Activated gamma-delta T cell treated with anti-CD3 and anti-CD28 coated beads, Interleukin-2, amount 50 U/mL, for 16 hours (primary cell): Measurements from ENCODE around the gene PRRC2B.
"Not testable (repeated sequence)": the region's sequence is repeated elsewhere in the genome, so short reads cannot be mapped to it uniquely, and the experiment has no call there.

Experiments used
- DNase-seq: peaks from one replicate; pipeline ENCODE4 v3.0.0-alpha.2; 2020; ENCODE audit warnings: low read depth

Gene PRRC2B

DNA sequence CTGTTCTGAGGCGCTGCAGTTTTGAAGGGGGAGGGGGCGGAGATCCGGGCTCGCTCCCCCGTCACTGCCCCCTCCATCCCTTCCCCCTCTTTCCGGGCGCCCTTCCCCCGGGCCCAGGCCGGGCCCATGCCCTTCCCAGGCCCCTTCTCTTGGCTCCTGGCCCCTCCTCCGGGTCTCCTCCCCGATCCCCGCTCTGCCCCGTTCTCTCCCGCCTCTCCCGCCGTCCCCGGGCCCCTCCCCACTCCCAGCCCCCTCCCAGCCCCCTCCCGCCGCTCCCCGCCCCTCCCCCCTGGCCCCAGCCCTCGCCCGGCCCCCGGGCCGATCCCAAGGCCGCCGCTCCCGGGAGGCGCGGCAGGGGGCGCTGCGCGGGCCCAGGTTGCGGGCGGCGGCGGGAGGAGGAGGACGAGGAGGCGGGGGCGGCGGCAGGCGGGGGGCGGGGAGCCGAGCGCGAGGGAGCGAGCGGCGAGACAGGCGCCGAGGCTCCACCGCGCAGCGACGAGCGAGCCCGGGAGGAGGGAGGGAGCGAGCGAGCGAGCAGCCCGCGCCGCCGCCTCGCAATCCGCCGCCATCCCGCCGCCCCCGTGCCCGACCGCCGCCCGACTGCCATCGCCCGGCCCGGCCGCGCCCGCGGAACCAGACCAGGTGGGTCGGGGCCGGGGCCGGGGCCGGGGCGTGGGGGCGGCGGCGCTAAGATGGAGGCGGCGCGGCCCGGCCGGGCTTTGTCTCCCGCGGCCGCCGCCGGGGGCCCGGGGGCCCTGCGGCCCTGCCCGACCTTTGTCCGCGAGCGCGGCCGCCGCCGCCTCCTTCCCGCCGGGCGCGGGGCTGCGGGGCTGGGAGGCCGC lies at the start of gene PRRC2B:
PRRC2B (plus strand) TSS at position 465 of the 842 bp plus-strand sequence. CDS start 36,059 bp downstream, outside the sequence.
- peak; percentile 78 for DNase-seq

DNA sequence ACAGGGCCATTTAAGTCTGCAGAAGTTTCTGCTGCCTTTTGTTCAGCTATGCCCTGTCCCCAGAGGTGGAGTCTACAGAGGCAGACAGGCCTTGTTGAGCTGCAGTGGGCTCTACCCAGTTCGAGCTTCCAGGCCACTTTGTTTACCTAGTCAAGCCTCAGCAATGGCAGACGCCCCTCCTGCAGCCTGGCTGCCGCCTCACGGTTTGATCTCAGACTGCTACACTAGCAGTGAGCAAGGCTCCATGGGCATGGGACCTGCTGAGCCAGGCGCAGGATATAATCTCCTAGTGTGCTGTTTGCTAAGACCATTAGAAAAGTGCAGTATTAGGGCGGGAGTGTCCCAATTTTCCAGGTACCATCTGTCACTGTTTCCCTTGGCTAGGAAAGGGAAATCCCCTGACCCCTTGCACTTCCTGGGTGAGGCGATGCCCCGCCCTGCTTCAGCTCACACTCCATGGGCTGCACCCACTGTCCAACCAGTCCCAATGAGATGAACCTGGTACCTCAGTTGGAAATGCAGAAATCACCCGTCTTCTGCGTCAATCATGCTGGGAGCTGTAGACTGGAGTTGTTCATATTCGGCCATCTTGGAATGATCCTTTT lies 48.9 kb upstream of the PRRC2B start:
- DNase-seq = not testable (repeated sequence)

DNA sequence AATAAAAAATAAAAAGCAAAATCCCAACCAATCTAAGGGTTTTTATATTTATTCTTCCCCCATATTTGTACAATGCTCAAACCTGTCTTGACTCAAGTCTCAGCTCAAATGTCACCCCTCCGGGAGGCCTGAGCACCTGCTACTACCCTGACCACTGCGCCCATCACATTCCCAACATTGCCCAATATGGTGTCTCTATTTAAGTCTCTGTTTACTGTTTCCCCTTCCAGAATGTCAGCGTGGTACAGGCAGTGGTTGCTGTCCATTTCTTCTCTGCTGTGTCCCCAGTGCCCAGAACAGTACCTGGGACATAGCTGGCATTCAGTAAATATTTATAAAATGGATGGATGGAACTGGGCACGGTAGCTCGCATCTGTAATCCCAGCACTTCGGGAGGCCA lies 47.3 kb upstream of the PRRC2B start:
- DNase-seq = no peak

DNA sequence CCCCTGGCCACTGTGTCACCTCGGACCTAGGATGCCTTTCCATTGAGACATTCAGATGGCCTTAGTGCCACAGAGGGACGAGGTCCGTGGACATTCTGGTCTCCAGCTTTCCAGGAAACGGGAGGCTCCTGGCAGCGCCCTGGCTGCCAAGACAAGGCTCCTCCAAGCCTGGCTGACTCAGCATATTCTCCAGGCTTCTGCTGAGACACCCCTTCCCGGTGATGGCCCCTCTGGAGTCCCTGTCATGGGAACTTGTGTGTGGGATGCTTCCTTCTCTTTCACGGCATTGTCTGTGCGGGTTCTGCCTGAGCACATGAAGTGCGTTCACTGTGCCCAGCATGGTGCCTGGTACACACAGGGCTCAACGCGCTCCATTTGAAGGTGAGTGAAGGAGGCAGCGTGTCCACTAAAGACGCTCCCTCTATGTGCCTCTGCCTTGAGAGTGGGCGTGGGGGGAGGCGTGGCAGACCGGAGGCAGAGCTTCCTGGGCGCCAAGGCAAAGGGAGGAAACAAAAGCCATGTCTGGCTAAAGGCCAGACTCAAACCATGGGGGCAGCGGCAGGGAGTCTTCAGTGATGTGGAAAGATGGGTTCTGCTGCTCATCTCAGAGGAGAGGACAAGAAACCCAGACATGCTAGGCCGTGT lies 46.4 kb upstream of the PRRC2B start:
- DNase-seq = no peak

DNA sequence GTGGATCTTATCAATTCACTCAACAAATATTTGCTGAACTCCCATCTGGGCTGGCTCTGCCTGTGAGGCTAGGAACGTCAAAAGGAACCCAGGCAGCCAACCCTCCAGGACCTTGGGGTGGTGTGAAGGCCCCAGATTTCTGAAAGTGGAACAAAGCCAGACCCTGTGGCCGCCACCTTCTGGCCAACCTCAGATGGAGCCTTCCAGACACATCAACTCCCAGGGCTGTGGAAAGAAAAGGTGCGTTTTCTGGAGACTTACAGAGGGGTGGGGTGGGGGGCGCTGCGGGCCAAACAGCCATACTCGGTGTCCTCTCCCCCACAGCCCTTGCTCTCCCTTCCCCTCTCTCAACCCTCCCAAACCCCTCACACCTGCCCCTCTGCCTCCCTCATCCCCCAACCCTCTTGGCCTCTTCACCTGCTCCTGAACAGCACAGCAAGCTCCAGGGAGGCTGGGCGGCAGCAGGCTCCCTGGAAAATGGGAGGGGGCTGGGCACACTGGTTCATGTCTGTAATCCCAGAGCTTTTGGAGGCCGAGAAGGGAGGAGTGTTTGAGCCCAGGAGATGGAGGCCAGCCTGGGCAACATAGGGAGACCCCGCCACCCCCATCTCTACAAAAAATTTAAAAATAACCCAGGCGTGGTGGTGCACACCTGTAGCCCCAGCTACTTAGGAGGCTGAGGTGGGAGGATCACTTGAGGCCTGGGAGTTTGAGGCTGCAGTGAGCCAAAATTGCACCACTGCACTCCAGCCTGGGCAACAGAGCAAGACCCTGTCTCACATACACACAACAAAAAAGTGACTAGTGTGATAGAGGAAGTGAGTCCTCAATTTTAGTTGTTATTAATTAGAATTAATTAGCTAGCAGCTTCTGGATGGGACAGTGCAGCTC lies 45.0 kb upstream of the PRRC2B start:
- no peak for DNase-seq

DNA sequence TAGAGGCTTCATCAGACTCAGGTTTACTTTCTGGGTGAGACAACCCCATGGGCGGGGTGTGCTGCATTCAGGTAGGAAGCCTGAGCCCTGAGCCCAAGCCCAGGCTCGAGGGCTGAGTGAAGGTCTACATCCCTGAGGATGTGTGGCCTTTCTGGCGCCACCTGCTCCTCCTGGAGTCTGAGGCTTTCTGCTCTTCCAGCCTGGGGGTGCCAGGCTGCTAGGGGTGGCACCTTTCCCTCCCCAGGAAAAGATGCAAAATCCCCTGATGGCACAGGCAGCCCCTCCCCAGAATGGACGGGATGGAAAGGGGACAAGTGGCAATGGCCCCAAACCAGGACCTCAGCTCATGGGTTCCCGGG lies 44.4 kb upstream of the PRRC2B start:
- no peak for DNase-seq

DNA sequence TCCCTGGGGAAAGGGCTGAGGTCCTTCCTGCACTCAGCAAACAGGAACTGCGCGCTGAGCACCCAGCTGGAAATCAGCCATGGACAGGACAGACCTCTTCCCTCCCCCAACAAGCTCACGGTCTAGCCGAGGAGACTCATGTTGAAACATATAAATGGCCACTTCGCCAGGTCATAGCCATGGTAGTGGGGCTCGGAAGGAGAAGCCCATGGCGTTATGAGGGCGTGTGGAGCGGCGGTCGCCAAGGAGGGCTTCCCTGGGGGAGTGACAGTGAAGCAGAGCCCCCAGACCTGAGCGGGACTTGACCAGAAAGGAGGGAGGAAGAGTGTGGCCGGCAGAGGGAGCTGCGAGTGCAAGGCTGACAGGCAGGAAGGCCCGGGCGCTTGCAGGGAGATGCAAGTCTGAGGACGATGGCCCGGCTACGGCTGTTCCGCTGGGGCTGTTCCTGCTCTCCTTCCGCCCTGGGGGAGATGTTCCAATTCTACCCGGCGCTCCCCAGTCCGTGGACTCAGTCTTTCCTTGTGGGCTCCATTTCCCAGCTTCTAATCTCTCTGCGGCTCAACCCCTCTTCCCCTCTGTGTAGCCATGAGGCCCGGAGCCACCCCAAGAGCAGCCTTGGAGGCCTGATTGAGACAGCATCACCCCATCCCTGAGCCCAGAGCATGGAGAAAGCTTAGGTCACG lies 43.9 kb upstream of the PRRC2B start:
- peak; percentile 80 for DNase-seq

DNA sequence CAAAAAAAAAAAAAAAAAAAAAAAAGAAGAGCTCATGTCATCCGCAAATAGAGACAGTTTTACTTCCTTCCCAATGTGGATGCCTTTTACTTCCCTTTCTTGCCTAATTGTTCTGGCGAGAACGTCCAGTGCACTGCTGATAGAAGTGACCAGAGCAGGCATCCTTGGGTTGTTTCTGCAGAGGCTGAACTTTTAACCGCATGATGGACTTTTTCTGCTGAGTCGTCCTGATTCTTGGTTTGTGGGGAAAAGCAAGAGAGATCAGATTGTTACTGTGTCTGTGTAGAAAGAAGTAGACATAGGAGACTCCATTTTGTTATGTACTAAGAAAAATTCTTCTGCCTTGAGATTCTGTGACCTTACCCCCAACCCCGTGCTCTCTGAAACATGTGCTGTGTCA lies 37.4 kb upstream of the PRRC2B start:
- not testable (repeated sequence) for DNase-seq

DNA sequence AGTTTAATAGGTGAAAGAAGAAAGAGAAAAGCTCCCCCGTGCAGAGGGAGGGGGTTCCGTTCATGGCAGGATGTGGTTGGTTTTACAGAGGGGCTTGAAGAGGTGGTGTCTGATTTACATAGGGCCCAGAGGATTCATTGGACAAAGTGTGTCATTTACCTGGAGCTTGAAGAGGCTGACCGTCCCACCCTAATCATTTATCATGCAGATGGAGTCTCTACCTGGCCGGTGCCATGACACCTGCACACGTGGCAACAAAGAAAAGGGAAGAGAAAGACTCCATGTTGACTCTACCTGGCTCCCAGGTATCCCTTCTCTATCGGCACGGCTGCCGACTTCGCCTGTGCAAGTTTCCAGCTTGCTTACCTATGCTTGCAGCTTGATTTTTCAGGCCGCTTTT lies 35.3 kb upstream of the PRRC2B start:
- DNase-seq = no peak

DNA sequence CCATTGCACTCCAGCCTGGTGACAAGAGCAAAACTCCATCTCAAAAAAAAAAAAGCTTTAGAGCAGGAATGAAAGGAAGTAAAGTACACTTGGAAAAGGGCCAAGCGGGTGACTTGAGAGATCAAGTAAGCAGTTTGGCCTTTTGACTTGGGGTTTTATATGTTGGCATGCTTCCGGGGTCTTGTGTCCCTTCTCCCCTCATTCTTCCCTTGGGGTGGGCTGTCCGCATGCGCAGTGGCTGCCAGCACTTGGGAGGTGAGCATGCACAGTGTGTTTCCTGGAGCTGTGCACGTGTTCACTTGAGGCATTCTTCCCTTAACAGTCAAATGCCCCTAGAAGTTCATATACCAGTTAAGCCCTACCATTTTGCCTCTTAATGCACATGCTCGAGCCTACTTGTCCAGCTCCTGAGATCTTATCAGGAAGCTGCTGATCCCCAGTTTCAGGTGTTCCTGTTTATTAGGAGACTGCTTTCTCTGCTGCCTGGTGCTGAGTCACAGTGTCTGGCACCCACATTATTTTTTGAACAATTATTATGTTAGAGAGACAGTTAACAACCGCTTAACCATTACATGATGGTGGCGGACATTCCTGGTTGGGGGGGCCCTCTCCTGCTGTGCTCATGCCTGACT lies 32.6 kb upstream of the PRRC2B start:
- no peak for DNase-seq

DNA sequence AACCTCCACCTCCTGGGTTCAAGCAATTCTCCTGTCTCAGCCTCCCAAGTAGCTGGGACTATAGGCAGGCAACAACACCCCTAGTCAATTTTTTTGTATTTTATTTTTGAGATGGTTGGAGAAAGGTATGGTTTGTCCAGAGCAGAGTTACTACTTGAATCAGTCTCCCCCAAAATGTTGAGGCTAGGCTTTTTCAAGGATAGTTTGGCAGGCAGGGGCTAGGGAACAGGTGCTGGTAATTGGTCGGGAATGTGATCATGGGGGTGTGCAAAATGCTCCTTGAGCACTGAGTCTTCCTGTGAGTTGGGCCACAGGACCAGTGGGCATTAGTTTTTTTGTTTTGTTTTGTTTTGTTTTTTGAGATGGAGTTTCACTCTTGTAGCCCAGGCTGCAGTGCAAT lies 28.3 kb upstream of the PRRC2B start:
- no peak for DNase-seq

DNA sequence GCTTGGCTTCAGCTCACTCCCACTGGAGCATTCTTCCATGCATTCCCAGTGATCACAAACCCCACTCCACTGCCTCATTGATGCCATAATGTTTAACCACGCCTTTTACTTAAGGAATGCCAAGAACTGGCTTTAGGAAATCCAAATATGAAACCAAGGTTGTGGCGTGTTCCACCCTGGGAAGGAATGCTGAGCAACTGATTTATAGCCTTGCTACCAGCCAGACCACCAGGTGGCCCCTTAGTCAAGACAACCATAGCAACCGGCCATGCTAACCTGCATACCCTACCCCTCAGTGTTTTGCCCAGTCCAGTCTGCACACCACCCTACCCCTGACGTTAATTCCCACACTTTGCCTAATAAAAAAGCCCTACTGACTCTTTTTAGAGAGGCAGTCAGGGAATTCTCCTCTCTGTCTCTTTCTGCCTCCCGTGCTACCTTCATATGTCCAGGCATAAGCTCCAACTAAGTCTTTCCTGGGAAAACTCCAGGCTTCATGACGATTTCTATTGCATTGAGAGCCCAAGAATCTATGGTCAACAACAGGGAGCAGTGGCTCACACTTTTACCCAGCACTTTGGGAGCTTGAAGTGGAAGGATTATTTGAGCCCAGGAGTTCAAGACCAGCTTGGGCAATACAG lies 27.0 kb upstream of the PRRC2B start:
- no peak for DNase-seq

DNA sequence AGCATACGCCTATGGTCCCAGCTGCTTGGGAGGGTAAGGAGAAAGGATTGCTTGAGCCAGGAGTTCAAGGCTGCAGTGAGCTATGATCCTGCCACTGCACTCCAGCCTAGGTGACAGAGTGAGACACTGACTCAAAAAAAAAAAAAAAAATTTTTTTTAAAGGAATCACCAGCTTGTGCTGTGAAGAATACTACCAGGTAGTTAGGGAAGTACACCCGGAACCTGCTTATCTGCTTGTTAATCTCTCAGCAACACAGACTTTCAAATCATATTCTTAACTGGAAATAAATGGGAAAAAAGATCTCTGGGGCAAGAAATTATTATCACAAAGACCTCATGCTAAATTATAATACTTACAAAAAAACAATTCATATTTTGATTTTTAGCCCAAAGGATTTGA lies 26.4 kb upstream of the PRRC2B start:
- no peak for DNase-seq

DNA sequence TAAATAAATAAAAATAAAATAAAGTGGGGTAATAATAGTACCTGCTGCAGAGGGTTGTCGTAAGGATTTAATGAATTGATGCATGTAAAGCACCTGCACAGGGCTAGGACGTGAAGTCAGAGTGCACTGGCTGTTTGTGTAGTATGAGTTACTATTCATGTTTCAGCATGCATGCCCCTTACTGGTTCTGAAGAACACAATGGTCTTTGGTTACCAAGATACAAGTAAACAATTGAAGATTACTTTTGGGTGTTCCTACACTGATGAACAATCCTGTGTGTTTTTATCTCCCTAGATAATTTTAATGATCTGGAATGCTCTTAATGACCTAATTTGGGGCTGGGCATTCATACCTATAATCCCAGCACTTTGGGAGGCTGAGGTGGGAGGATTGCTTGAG lies 23.2 kb upstream of the PRRC2B start:
- DNase-seq = no peak

DNA sequence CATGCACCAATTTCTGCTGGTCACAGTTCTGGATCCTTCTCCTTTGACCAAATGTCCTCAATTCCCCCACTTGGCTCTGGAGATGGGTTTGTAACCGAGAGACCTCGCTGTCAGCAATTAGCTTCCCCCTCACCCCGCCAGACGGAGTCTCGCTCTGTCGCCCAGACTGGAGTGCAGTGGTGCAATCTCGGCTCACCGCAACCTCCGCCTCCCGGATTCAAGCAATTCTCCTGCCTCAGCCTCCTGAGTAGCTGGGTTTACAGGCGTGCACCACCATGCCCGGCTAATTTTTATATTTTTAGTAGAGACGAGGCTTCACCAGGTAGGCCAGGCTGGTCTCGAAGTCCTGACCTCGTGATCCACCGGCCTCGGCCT lies 21.3 kb upstream of the PRRC2B start:
- DNase-seq = not testable (repeated sequence)

DNA sequence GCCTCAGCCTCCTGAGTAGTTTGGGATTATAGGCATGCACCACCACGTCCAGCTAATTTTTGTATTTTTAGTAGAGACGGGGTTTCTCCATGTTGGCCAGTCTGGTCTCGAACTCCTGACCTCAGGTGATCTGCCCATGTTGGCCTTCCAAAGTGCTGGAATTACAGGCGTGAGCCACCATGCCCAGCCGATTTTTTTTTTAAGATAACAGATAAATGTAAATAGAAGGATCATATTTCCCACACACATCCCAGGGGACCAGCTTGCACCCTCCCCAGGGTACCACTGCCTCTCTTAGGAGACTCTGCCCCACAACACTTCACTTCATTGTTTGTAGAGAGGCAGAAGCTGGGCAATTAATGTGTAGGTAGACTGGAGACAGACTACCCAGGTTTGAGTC lies 19.2 kb upstream of the PRRC2B start:
- DNase-seq = not testable (repeated sequence)

DNA sequence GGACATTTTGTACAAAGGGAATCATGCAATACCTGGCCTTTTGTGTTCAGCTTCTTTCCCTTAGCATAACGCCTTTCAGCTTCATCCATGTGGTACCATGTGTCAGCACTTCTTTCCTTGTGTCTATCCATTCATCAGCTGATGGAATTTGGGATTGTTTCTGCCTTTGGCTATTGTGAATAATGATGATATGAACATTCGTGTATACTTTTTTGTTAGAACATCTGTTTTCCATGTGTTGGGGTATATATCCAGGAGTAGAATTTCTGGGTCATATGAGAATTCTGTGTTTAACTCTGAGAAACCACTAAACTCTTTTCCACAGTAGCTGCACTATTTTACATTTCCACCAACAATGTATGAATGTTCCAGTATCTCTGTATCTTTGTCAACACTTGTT lies 14.8 kb upstream of the PRRC2B start:
- DNase-seq = no peak

DNA sequence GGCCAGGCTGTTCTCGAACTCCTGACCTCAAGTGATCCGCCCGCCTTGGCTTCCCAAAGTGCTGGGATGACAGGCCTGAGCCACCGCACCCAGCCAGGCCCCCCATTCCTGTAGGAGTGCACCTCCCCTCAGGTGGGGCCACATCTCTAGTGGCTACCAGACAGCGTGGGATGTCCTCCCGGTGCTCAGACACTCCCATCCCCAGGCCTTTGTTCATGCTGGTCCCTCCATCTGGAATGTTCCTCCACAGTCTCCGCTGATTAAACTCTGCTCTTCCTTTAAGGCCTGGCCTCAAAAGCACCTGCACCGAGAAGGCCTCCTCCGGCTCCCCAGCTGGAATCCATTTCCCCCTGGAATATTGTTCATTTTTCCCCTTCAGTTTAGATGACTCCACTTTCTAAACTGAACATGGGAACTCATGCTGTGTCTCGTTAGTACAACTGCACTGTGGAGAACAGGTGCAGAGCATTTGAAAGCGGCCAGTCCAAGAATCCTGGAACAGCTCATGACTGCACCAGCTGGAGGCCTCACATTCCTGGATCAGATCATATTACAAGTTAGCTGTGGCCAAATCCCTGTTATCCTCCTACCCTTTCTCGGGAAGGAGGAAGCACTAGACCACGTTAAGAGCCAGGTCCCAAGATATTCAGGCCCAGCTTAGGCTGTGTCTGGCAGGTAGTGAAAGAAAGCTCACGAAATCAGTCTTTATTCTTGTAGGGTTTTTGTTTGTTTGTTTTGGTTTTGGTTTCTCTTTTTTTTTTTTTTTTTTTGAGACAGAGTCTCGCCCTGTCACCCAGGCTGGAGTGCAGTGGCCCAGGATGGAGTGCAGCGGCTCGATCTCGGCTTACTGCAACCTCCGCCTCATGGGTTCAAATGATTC lies 10.8 kb upstream of the PRRC2B start:
- no peak for DNase-seq

DNA sequence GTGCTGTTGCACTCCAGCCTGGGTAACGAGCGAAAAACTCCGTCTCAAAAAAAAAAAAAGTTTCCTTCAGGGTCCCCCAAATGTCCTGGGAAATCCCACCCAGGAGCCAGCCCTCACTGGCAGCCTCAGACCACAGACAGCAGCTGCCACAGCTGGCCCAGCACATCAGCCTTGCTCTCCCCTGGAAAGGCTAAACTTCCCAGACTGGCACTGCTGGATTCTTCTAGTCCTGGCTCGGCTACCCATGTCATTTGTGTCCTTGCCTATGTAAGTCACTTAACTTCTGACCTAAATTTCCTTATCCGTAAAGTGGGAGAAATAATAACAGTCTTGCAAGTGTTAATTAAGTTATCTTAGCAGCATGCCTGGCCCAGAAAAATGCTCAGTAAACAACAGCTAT lies 8.6 kb upstream of the PRRC2B start:
- DNase-seq = no peak

DNA sequence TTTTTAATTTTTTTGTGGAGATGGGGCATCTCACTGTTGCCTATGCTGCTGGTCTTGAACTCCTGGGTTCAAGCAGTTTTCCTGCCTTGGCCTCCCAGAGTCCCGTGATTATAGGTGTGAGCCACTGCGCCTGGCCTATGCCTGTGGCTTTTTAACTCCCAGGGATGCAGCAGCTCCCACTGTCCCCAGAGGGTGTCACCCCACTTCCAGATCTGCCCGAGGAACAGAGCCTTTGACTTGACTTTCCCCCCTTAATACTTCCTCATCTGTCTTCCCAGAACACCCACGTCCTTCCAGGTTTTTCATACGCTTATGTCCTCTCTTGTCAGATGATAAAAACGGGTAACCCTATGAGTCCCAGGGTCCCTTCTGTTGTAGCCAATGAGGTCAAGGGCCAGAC lies 7.6 kb upstream of the PRRC2B start:
- no peak for DNase-seq
